ENCODE data around the gene KYAT1.
A peak's percentile ranks its signal among the peaks of the same experiment; 100 is the strongest.

The KYAT1 gene

GRCh38 chr9:128911529-128912035, 29.8 kb upstream of the KYAT1 start:
- no peak for TF ChIP-seq POLR2A (IDR thresholded peaks at IDR 0.05; ENCODE audit: extremely low read depth, insufficient read length)
- peak; percentile 16; the same call in 1 of the 2 replicates for TF ChIP-seq MAX (IDR thresholded peaks at IDR 0.05; ENCODE audit: low read depth, low read length)
- no peak for TF ChIP-seq MYC (IDR thresholded peaks at IDR 0.05; ENCODE audit: low read depth, low read length)
- TF ChIP-seq CTCF (IDR thresholded peaks at IDR 0.05; ENCODE audit: low read depth, low read length), result no peak
- peak; percentile 31 for DNase-seq (ENCODE audit: low read depth)
- H3K4me3 ChIP-seq (ENCODE audit: low read depth, low read length), result no peak overlapping the region

GRCh38 chr9:128910906-128911305, 29.2 kb upstream of the KYAT1 start:
- no peak overlapping the region for H3K4me3 ChIP-seq (ENCODE audit: low read depth, low read length)
- DNase-seq (ENCODE audit: low read depth), result no peak
- TF ChIP-seq MAX (IDR thresholded peaks at IDR 0.05; ENCODE audit: low read depth, low read length) (no peak), MYC (IDR thresholded peaks at IDR 0.05; ENCODE audit: low read depth, low read length) (no peak), CTCF (IDR thresholded peaks at IDR 0.05; ENCODE audit: low read depth, low read length) (no peak), POLR2A (IDR thresholded peaks at IDR 0.05; ENCODE audit: extremely low read depth, insufficient read length) (no peak)

- no peak overlapping the region for H3K4me3 ChIP-seq (ENCODE audit: low read depth, low read length)
- no peak for TF ChIP-seq CTCF (IDR thresholded peaks at IDR 0.05; ENCODE audit: low read depth, low read length)
- no peak for TF ChIP-seq MAX (IDR thresholded peaks at IDR 0.05; ENCODE audit: low read depth, low read length)
- TF ChIP-seq MYC (IDR thresholded peaks at IDR 0.05; ENCODE audit: low read depth, low read length), result no peak
- no peak for TF ChIP-seq POLR2A (IDR thresholded peaks at IDR 0.05; ENCODE audit: extremely low read depth, insufficient read length)
- no peak for DNase-seq (ENCODE audit: low read depth)
Measured at GRCh38 chr9:128909859-128910258, 28.1 kb upstream of the KYAT1 start.

GRCh38 chr9:128908372-128908771, 26.6 kb upstream of the KYAT1 start:
- no peak overlapping the region for H3K4me3 ChIP-seq (ENCODE audit: low read depth, low read length)
- DNase-seq (ENCODE audit: low read depth), result no peak
- TF ChIP-seq POLR2A (IDR thresholded peaks at IDR 0.05; ENCODE audit: extremely low read depth, insufficient read length), result no peak
- TF ChIP-seq CTCF (IDR thresholded peaks at IDR 0.05; ENCODE audit: low read depth, low read length), result no peak
- TF ChIP-seq MYC (IDR thresholded peaks at IDR 0.05; ENCODE audit: low read depth, low read length), result no peak
- TF ChIP-seq MAX (IDR thresholded peaks at IDR 0.05; ENCODE audit: low read depth, low read length), result no peak

- no peak for DNase-seq (ENCODE audit: low read depth)
- H3K4me3 ChIP-seq (ENCODE audit: low read depth, low read length), result no peak overlapping the region
- TF ChIP-seq MAX (IDR thresholded peaks at IDR 0.05; ENCODE audit: low read depth, low read length) (no peak), POLR2A (IDR thresholded peaks at IDR 0.05; ENCODE audit: extremely low read depth, insufficient read length) (no peak), MYC (IDR thresholded peaks at IDR 0.05; ENCODE audit: low read depth, low read length) (no peak), CTCF (IDR thresholded peaks at IDR 0.05; ENCODE audit: low read depth, low read length) (no peak)
Measured at GRCh38 chr9:128906741-128907140, 25.0 kb upstream of the KYAT1 start.
